Frontal cortex (tissue), 4 donors: ENCODE data around the gene FOXP1. TPM values are rescaled to one million over a fixed set of nuclear protein-coding genes. Genes with fewer than 3 reads are reported as not detected.

Experiments
- DNase-seq, 2 donors: peaks; one replicate each; pipeline ENCODE4 v3.0.0; 2012; ENCODE audit warnings: low spot score in 2 of 2
- FAIRE-seq: peaks from 2 replicates; lab custom pipeline; 2012; peaks lifted over from hg19 to GRCh38; lab: Jason Lieb, UNC
- total RNA-seq: library from RNA; depleted of rRNA; stranded (reverse); fragments of >200 nt; gene quantifications from one replicate; pipeline ENCODE4 v1.2.3, GENCODE V29; 2014
- donor health status: control.
- donor health status: control.
- donor health status: control.

Gene FOXP1
- total RNA-seq, 1 donor from 2014 or later = 118 TPM

DNA sequence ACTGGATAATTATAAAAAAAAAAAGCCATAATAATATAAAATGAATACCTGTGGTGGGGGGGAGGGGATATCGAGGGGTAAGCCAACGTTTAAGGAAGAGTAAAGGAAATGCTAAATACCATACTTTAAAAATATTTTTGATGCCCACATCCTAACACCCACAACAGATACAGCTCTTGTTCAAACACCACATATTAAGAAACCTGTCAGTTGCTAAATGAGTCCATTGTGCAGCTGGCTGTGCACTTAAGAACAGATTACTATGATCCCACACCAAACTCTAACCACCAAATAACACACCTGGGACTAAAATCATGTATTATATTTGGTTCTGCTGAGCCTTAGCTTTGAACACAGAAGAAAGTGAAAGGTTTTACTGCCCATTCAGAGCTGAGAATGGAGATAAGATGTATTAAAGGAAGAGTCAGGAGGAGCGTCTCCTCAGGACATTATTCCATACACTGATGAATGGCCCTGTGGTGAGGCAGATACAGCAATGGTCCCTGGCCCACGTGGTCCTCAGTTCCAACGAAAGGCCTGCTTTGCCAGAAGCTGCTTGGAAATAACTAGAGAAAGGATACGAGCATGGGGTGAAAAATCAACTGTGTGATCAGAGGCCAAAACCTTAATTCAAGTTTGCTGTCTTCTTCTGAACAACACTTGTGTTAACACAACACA, 515.4 kb downstream of the FOXP1 start:
- DNase-seq = no peak
- no peak for FAIRE-seq

GRCh38 chr3:71066849-71067261, 516.7 kb downstream of the FOXP1 start:
- no peak for FAIRE-seq
- no peak for DNase-seq

DNA sequence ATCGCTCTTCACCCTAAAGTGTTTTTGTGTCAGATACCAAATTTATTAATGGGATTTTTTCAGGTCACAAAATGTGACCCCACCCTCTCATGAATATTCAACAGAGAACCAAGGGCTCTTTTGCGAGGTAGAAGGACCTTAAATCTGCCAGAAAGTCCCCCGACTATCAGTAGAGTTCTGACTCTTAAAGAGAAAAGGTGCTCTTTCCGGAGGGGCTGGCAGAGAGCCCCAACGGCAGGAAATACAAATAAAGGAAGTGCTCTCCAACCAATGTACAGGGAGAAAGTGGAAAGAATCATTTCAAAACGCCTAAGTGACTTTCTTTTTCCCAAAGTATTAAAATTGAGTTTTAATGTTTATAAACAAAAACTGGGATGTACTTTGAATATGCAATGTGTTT, 517.2 kb downstream of the FOXP1 start:
- no peak for DNase-seq
- FAIRE-seq = no peak

DNA sequence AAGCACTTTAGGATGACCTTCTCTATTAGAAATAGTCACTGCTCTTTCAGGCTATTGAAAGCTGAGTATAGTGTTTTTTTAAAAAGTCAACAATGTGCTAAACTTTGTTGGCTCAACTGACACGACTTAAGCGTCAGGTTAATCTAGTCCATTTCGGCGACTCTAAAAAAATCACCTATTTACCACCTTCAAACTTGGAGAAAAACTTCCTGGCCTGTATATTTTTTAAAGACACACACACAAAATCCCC, 517.8 kb downstream of the FOXP1 start:
- no peak for DNase-seq

DNA sequence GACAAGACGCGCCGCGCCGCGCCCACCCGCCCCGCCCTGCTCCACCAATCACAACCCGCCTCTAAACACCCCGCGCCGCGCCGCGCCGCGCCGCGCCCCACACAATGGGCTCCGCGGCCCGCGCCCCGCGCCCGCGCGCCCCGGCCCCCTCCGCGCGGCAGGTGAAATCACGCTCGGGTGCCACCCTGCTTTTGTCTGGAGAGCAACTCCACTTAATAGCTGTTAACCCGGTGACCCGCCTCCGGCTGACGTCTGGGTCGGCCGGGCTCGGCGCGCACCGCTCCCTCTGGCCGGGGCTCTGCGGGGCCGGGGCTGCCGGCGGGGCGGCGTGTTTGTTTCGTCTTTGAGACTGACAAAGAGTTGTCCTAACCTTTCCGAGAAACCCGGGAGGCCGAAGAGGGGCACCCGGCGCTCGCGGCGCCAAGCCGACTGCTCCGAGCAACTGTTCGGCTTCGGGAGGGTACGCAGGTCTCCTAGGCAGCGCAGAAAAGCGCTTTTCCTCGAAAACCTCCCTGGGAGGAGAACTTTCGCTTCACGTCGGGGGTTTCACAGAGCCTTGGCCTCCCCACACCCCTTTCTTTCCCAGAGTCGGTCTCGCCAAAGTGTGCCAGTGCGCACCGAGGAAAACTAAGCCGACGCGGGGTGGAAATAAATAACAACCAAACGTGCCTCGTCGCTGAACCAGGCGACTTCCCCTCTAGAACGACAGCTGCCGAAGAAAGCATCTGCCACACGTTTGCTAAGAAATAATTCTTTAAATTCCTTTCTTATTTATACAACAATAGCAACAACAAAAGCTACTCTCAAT, 518.4 kb downstream of the FOXP1 start:
- DNase-seq = peak; percentile 69 to 80
- FAIRE-seq = no peak

More for the DNA sequence above, 517.8 kb downstream of the FOXP1 start:
- FAIRE-seq = no peak

GRCh38 chr3:71064291-71064955, 519.1 kb downstream of the FOXP1 start:
- FAIRE-seq = no peak
- no peak for DNase-seq

- DNase-seq (peak; percentile 28 to 52), FAIRE-seq (no peak)
Observed at GRCh38 chr3:71063773-71064290, 519.7 kb downstream of the FOXP1 start.

DNA sequence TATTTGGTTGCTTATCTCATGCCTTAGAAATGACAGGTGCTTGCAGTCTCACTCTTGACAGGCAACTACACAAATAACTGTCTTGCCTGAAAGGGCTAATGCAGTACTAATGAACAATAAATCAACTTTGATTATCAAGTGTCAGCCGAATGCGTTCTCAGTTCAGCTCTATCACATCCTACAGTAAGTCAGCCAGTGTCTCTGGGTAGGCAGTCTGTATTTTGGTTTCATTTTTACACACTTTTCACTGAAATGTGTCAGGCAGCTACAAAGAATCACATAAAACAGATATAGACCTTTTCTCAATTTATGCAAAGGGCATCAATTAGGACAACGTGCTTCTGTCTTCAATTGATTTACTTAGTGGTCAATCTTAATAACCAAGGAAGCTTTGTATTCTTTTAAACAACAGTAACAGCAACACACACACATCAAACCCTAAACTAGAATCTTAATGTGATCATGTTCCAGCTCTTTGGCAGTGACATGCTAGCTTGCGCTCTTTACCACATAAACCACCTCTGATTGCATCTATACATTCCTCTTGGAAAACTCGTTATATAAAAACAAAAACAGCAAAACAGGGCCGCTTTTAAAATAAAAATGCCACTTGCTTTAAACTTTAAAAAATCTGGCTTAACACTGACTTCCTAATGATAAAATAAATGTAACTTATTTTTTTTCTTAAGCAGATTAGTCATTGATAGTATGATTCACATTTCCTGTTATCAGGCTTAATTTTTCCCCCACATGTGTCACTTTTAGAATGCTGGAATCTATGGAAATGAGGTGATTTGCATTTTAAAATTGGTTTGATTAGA, 520.4 kb downstream of the FOXP1 start:
- DNase-seq (no peak), FAIRE-seq (no peak)

GRCh38 chr3:71062037-71062932, 521.2 kb downstream of the FOXP1 start:
- no peak for DNase-seq
- FAIRE-seq = no peak

DNA sequence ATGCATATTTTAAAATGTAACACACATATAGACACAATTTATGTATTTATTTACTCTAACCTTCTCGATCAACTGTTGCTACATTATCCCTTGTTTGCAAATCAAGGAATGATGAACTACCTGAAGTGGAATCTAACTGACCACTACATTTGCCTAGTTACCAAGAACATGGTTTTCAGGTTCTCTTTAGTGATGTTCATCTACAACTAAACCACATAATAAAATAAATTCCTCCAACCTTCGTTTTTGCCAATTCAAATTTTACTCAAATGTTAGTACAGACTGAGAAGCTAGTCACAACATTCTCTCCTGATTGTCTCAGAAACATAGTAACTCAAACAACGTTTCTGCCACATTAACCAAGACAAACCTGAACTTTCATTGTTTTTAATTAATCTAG, 521.9 kb downstream of the FOXP1 start:
- FAIRE-seq = no peak
- no peak for DNase-seq

DNA sequence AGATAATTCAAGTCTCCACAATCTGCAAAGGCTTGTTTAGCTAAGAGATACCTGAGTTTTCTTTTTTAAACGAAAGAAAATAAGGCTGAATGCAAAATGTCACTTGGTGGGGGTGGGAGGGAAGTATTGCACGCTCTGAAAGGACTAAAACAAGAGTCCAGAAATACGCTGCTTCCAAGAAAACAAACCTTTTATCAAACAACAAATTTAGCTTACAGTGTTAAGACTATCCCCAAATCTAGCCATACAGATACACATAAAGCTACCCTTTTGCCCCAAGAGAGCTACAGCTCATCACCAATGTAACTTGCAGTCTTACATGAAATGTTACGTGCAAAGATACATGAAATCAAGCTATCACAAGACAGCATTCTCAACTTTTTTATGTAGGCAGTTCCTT, 522.5 kb downstream of the FOXP1 start:
- DNase-seq (no peak), FAIRE-seq (no peak)

- no peak for DNase-seq
- no peak for FAIRE-seq
Observed at GRCh38 chr3:71060536-71060935, 523.0 kb downstream of the FOXP1 start.

GRCh38 chr3:71057526-71057894, 526.0 kb downstream of the FOXP1 start:
- DNase-seq (no peak), FAIRE-seq (no peak)

DNA sequence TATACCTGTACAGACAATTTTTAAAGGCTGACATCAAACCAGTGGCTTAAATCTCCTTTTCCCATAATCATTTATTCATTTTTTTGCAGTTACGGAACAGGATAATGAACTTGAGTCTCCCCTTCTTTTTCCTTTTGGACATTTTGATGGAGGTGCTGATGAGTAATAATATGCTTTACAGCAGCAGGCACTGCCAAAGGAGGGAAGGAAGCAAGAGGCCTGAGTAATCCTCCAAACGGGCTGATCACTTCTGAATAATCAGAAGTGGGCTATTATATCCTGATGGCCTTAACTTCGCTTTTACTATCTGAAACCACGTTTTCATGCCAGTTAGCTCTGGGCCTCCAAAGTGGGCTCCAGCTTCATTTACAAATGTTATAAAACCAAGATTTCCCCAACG, 527.2 kb downstream of the FOXP1 start:
- DNase-seq (no peak), FAIRE-seq (no peak)

- DNase-seq (no peak), FAIRE-seq (no peak)
Observed at GRCh38 chr3:71055257-71056001, 528.1 kb downstream of the FOXP1 start.

GRCh38 chr3:71054312-71054711, 529.2 kb downstream of the FOXP1 start:
- no peak for DNase-seq
- no peak for FAIRE-seq

GRCh38 chr3:71053495-71053894, 530.0 kb downstream of the FOXP1 start:
- DNase-seq (no peak), FAIRE-seq (no peak)

- no peak for FAIRE-seq
Observed at GRCh38 chr3:71052716-71053115, 530.8 kb downstream of the FOXP1 start.

More at GRCh38 chr3:71052716-71053115, 530.8 kb downstream of the FOXP1 start:
- no peak for DNase-seq
